ENCODE results near the gene COMMD1. TPM values are rescaled to one million over a fixed set of nuclear protein-coding genes. Genes with fewer than 3 reads are reported as not detected.
"Not testable (repeated sequence)": the region's sequence is repeated elsewhere in the genome, so short reads cannot be mapped to it uniquely, and the experiment has no call there.

COMMD1 gene
- total RNA-seq, 2 donors from 2014 or later: 48.6 to 51.8 TPM

GRCh38 chr2:62147610-62148301 is 242.3 kb downstream of the COMMD1 start:
- ATAC-seq: no peak
- intact Hi-C loops (cut with DNase I): no loop called here
- no peak for DNase-seq

GRCh38 chr2:62149708-62150107 is 244.2 kb downstream of the COMMD1 start:
- ATAC-seq: peak; percentile 39 to 88
- DNase-seq: no peak
- intact Hi-C loops (cut with DNase I): no loop called here

GRCh38 chr2:62150597-62151305 is 245.3 kb downstream of the COMMD1 start:
- intact Hi-C loops (cut with DNase I): no loop called here
- no peak for DNase-seq
- ATAC-seq: peak; percentile 28 to 37

GRCh38 chr2:62151306-62151638 is 245.8 kb downstream of the COMMD1 start:
- ATAC-seq: peak; percentile 61 to 81
- no peak for DNase-seq
- intact Hi-C loops (cut with DNase I): no loop called here

- intact Hi-C loops (cut with DNase I): no loop called here
- DNase-seq (no peak), ATAC-seq (no peak)
These were observed 246.5 kb downstream of the COMMD1 start for GRCh38 chr2:62152000-62152399.

- ATAC-seq (peak in 1 of 2 donors; percentile 26), DNase-seq (no peak)
- intact Hi-C loops (cut with DNase I): no loop called here
These were observed 251.5 kb downstream of the COMMD1 start for GRCh38 chr2:62156861-62157496.

GRCh38 chr2:62158444-62159121 is 253.1 kb downstream of the COMMD1 start:
- DNase-seq: no peak
- peak; percentile 38 to 39 for ATAC-seq
- intact Hi-C loops (cut with DNase I): no loop called here

GRCh38 chr2:62160691-62161090 is 255.2 kb downstream of the COMMD1 start:
- intact Hi-C loops (cut with DNase I); DNase-seq; ATAC-seq: not testable (repeated sequence)

GRCh38 chr2:62163106-62163831 is 257.8 kb downstream of the COMMD1 start:
- ATAC-seq (no peak), DNase-seq (no peak)
- intact Hi-C loops (cut with DNase I): no loop called here

- intact Hi-C loops (cut with DNase I): no loop called here
- DNase-seq: no peak
- no peak for ATAC-seq
These were observed 258.4 kb downstream of the COMMD1 start for GRCh38 chr2:62163834-62164233.

- intact Hi-C loops (cut with DNase I): no loop called here
These were observed 270.3 kb downstream of the COMMD1 start for GRCh38 chr2:62175728-62176127.

GRCh38 chr2:62176801-62177200 is 271.3 kb downstream of the COMMD1 start:
- DNase-seq (no peak), ATAC-seq (no peak)
- intact Hi-C loops (cut with DNase I): no loop called here

More at GRCh38 chr2:62175728-62176127, 270.3 kb downstream of the COMMD1 start:
- ATAC-seq (peak; percentile 63 to 80), DNase-seq (peak; percentile 44)

GRCh38 chr2:62177392-62178049 is 272.0 kb downstream of the COMMD1 start:
- peak; percentile 28 to 39 for ATAC-seq
- intact Hi-C loops (cut with DNase I): no loop called here

GRCh38 chr2:62178741-62179271 is 273.3 kb downstream of the COMMD1 start:
- intact Hi-C loops (cut with DNase I): no loop called here
- DNase-seq (no peak), ATAC-seq (peak; percentile 51 to 80)

More at GRCh38 chr2:62177392-62178049, 272.0 kb downstream of the COMMD1 start:
- no peak for DNase-seq

- DNase-seq (no peak), ATAC-seq (no peak)
- intact Hi-C loops (cut with DNase I): loop anchor here (10.0 kb wide), 1 partner anchor 166 kb away; no protein-coding TSS in a partner anchor
These were observed 275.5 kb downstream of the COMMD1 start for GRCh38 chr2:62180975-62181374.

GRCh38 chr2:62181843-62182242 is 276.4 kb downstream of the COMMD1 start:
- intact Hi-C loops (cut with DNase I): loop anchor here (10.0 kb wide), 1 partner anchor 167 kb away; no protein-coding TSS in a partner anchor
- DNase-seq (no peak), ATAC-seq (no peak)

- no peak for ATAC-seq
These were observed 279.2 kb downstream of the COMMD1 start for GRCh38 chr2:62184512-62185230.

More at GRCh38 chr2:62184512-62185230, 279.2 kb downstream of the COMMD1 start:
- intact Hi-C loops (cut with DNase I): loop anchor here (10.0 kb wide), 1 partner anchor 170 kb away; no protein-coding TSS in a partner anchor
- DNase-seq: no peak
